ENCODE results near the gene HIP1.

The HIP1 gene

DNA sequence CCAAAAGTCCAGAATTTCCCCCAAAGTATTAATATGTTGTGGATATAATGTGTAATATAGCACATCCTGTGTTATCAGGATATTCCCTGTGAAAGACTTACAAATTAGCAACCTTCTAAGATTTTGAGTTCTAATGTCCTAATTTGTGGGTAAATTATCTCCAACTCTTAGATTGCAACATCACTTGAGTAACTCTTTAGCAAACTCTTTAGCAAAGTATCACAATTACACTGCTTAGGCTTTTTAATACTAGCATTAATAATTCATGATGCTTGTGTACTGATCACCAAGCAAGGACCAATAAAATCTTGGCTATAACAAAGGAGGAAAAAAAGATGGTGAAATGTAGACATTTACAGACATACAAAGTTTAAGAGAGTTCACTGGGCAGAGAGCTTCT, 27.7 kb downstream of the HIP1 start:
- Histone ChIP-seq H3K4me2 (ENCODE audit: low read length) (no peak overlapping the region), H4K20me1 (ENCODE audit: control insufficient read depth, insufficient read depth, low read depth, low read length) (no peaks in the 10 kb centered on the region), H3K4me1 (ENCODE audit: control insufficient read depth, low read length) (peaks cover 16% of the 10 kb centered on the region), H3F3A (ENCODE audit: control insufficient read depth, insufficient read depth) (no peaks in the 10 kb centered on the region), H3K4me3 (ENCODE audit: low read length) (no peak overlapping the region), H3K9me3 (ENCODE audit: control insufficient read depth, insufficient read depth, low read length) (peaks cover 27% of the 10 kb centered on the region), H3K79me2 (ENCODE audit: control insufficient read depth, low read length) (no peaks in the 10 kb centered on the region), H3K36me3 (ENCODE audit: control insufficient read depth, low read length) (no peaks in the 10 kb centered on the region), H3K27ac (ENCODE audit: low read depth, low read length) (no peak overlapping the region), H3K27me3 (ENCODE audit: control insufficient read depth, low read length) (no peaks in the 10 kb centered on the region; the same call in 1 of the 2 replicates), H3K9me2 (replicated peaks; ENCODE audit: control insufficient read depth, low read length) (no peaks in the 10 kb centered on the region)
- TF ChIP-seq EZH2phosphoT487 (IDR thresholded peaks at IDR 0.05; ENCODE audit: borderline replicate concordance, low read length), result no peak
- TF ChIP-seq, protein P1, sequence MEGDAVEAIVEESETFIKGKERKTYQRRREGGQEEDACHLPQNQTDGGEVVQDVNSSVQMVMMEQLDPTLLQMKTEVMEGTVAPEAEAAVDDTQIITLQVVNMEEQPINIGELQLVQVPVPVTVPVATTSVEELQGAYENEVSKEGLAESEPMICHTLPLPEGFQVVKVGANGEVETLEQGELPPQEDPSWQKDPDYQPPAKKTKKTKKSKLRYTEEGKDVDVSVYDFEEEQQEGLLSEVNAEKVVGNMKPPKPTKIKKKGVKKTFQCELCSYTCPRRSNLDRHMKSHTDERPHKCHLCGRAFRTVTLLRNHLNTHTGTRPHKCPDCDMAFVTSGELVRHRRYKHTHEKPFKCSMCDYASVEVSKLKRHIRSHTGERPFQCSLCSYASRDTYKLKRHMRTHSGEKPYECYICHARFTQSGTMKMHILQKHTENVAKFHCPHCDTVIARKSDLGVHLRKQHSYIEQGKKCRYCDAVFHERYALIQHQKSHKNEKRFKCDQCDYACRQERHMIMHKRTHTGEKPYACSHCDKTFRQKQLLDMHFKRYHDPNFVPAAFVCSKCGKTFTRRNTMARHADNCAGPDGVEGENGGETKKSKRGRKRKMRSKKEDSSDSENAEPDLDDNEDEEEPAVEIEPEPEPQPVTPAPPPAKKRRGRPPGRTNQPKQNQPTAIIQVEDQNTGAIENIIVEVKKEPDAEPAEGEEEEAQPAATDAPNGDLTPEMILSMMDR (IDR thresholded peaks at IDR 0.05; ENCODE audit: low read depth, low read length, poor library complexity, severe bottlenecking), result no peak

DNA sequence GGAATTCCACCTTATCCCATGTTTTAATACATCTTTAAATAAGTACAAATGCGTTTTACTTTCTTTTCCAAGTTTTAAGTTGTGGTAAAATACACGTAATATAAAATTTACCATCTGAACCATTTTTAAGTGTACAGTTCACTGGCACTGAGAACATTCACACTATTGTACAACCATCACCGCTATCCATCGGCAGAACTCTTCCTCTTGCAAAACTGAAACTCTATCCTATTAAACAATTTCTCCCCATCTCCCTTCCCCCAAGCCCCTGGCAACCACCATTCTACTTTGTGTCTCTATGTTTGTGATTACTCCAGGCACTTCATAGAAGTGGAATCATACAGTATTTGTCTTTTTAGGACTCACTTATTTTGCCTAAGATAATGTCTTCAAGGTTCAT, 33.8 kb downstream of the HIP1 start:
- Histone ChIP-seq H3K9me3 (ENCODE audit: control insufficient read depth, insufficient read depth, low read length) (peaks cover 15% of the 10 kb centered on the region), H3K79me2 (ENCODE audit: control insufficient read depth, low read length) (no peaks in the 10 kb centered on the region), H4K20me1 (ENCODE audit: control insufficient read depth, insufficient read depth, low read depth, low read length) (no peaks in the 10 kb centered on the region), H3K4me3 (ENCODE audit: low read length) (no peak overlapping the region), H3F3A (ENCODE audit: control insufficient read depth, insufficient read depth) (no peaks in the 10 kb centered on the region), H3K36me3 (ENCODE audit: control insufficient read depth, low read length) (no peaks in the 10 kb centered on the region), H3K9me2 (replicated peaks; ENCODE audit: control insufficient read depth, low read length) (no peaks in the 10 kb centered on the region), H3K27ac (ENCODE audit: low read depth, low read length) (no peak overlapping the region), H3K27me3 (ENCODE audit: control insufficient read depth, low read length) (no peaks in the 10 kb centered on the region), H3K4me2 (ENCODE audit: low read length) (no peak overlapping the region), H3K4me1 (ENCODE audit: control insufficient read depth, low read length) (no peaks in the 10 kb centered on the region)
- TF ChIP-seq EZH2phosphoT487 (IDR thresholded peaks at IDR 0.05; ENCODE audit: borderline replicate concordance, low read length), result no peak
- TF ChIP-seq, protein P1 (IDR thresholded peaks at IDR 0.05; ENCODE audit: low read depth, low read length, poor library complexity, severe bottlenecking), result no peak

DNA sequence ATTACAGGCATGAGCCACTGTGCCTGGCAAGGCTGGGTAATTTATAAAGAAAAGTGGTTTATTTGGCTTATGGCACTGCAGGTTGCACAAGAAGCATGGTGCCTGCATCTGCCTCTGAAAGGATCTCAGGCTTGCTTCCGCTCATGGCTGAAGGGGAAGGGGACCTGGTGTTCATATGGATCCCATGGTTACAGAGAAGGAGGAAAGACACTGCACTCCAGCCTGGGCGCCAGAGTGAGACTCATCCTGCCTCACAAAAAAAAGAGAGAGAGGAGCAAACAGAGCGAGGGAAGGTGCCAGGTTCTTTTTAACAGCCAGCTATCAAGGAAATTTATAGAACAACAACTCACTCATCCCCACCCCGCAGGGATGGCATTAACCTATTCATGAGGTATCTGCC, 36.2 kb downstream of the HIP1 start:
- H3K27me3 ChIP-seq (ENCODE audit: control insufficient read depth, low read length), result no peaks in the 10 kb centered on the region
- H3K36me3 ChIP-seq (ENCODE audit: control insufficient read depth, low read length), result no peaks in the 10 kb centered on the region
- H3K79me2 ChIP-seq (ENCODE audit: control insufficient read depth, low read length), result no peaks in the 10 kb centered on the region
- 0 out of 2 replicates have a peak, but pooled peaks cover 3% of the 10 kb centered on the region for H3F3A ChIP-seq (ENCODE audit: control insufficient read depth, insufficient read depth)
- no peaks in the 10 kb centered on the region for H3K9me3 ChIP-seq (ENCODE audit: control insufficient read depth, insufficient read depth, low read length)
- no peak for TF ChIP-seq EZH2phosphoT487 (IDR thresholded peaks at IDR 0.05; ENCODE audit: borderline replicate concordance, low read length)
- TF ChIP-seq, protein P1 (IDR thresholded peaks at IDR 0.05; ENCODE audit: low read depth, low read length, poor library complexity, severe bottlenecking), result no peak
- no peaks in the 10 kb centered on the region for H4K20me1 ChIP-seq (ENCODE audit: control insufficient read depth, insufficient read depth, low read depth, low read length)
- no peak overlapping the region for H3K4me3 ChIP-seq (ENCODE audit: low read length)
- peaks cover 11% of the 10 kb centered on the region for H3K4me1 ChIP-seq (ENCODE audit: control insufficient read depth, low read length)
- no peak overlapping the region for H3K27ac ChIP-seq (ENCODE audit: low read depth, low read length)
- no peak overlapping the region for H3K4me2 ChIP-seq (ENCODE audit: low read length)
- no peaks in the 10 kb centered on the region for H3K9me2 ChIP-seq (replicated peaks; ENCODE audit: control insufficient read depth, low read length)
